GM10248 (cell line): ENCODE results near the gene SETD6.

Source experiments
- CTCF ChIA-PET: fragments of 300-600 bp; sonication (Branson Sonifier 250); formaldehyde crosslinking; extraction: SDS; loops from one replicate; lab custom pipeline; 2021; ENCODE audit warnings: antibody characterized with exemption; lab: Yijun Ruan, JAX
- POLR2A ChIA-PET: fragments of 350-650 bp; sonication (Branson Sonifier 250); formaldehyde crosslinking; extraction: SDS; loops from one replicate; lab custom pipeline; 2020; ENCODE audit warnings: antibody characterized with exemption; lab: Yijun Ruan, JAX
- DNase-seq: peaks from one replicate; pipeline ENCODE4 v3.0.0; 2012; ENCODE audit errors: extremely low spot score
- TF ChIP-seq, protein P1 (sequence below): IDR thresholded peaks from 2 replicates; pipeline ENCODE4 v1.5.1; 2012; ENCODE audit warnings: mild to moderate bottlenecking, low read depth; ENCODE audit errors: extremely low read depth, missing control alignments, control extremely low read depth

Gene SETD6

DNA sequence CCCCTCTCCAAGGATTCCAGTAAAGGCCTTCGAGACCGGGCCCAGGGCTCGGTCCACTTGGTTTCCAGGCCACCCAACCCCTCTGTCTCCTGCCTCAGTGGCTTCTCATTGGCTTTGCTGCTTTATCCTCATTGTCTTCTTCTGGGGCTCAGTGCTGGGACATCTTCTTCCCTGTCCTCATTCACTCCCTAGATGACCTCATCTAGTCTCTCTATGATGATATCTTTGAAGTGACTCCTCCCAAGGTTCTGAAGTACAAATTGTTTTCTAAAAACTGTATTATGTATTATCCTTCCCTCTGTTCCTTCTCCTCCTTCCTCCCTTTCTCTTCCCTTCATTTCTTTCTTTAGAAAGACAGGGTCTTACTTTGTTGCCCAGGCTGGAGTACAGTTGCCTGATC lies 42.5 kb upstream of the SETD6 start:
- POLR2A ChIA-PET: no interaction called here
- CTCF ChIA-PET: interaction anchor here (1.4 to 3.4 kb wide), 9 partner anchors 13 to 188 kb away, joined by 3 to 15 read pairs (median 7); no protein-coding TSS in a partner anchor
- no peak for DNase-seq

DNA sequence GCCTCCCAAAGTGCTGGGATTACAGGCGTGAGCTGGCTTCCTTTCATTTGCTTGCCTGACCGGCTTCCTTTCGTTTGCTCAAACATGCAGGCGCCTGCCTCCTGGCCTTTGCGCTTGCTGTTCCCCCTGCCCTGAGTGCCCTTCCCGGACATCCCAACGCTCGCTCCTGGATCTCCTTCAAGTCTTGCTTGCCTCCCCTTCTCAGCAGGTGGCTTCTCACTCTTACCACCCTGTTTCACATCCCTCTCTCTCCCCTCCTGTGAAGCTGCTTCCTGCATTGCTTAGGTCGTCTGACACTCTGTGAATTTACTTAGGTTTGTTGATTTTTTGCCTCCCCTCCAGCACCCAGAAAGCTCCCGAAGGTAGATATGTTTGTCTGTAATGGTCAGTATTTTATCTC lies 41.0 kb upstream of the SETD6 start:
- DNase-seq: no peak
- POLR2A ChIA-PET: no interaction called here
- TF ChIP-seq, protein P1, sequence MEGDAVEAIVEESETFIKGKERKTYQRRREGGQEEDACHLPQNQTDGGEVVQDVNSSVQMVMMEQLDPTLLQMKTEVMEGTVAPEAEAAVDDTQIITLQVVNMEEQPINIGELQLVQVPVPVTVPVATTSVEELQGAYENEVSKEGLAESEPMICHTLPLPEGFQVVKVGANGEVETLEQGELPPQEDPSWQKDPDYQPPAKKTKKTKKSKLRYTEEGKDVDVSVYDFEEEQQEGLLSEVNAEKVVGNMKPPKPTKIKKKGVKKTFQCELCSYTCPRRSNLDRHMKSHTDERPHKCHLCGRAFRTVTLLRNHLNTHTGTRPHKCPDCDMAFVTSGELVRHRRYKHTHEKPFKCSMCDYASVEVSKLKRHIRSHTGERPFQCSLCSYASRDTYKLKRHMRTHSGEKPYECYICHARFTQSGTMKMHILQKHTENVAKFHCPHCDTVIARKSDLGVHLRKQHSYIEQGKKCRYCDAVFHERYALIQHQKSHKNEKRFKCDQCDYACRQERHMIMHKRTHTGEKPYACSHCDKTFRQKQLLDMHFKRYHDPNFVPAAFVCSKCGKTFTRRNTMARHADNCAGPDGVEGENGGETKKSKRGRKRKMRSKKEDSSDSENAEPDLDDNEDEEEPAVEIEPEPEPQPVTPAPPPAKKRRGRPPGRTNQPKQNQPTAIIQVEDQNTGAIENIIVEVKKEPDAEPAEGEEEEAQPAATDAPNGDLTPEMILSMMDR: no peak
- CTCF ChIA-PET: interaction anchor here (0.7 to 3.4 kb wide), 4 partner anchors 14 to 187 kb away, joined by 3 to 15 read pairs (median 8); no protein-coding TSS in a partner anchor

More for the DNA sequence above, 42.5 kb upstream of the SETD6 start:
- TF ChIP-seq, protein P1: no peak

DNA sequence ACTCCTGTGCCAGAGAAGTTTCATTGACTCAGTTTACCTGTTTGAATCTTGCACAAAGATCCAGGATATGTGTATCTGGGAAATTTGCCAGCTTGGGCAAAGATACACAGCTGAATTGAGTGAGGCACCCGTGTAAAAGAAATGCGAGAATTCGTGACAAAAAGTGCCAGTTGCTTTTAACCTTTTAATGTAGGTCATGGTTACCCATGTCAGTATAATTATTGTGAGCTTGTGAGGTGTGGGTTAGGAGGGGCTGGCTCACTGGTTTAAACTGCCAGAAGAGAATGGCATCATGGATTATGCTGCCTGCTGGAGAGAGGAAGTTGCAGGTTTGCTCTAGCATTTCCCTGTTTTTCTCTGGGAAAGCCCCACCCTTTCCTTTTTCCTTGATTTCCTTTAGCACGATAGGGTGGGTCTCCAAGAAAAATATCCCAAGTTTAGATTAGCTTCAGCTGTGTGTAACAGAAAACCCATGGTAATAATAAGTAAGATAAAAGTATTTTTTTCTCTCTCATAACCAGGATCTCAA lies 40.2 kb upstream of the SETD6 start:
- ChIA-PET CTCF (interaction anchor here (1.5 to 3.4 kb wide), 2 partner anchors 13 to 139 kb away, joined by 4 to 15 read pairs; no protein-coding TSS in a partner anchor), POLR2A (no interaction called here)
- DNase-seq: no peak
- TF ChIP-seq, protein P1: no peak

DNA sequence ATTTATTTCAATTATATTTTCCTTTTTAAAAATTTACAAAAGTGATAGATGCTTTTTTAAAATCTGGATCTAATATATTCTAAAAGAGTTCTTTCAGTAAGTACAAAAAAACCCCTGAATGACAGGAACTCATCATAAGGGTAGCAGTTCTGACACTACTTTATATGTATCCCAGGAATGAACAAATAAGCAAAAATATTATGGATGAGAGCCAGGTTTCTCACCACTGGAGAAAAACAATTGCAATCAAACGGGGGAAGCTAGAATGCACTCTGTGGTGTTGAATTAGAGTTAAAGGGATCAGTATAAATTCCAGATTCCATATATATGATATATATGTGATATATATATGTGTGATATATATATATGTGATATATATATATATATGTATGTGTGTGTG lies 38.5 kb upstream of the SETD6 start:
- DNase-seq: no peak
- ChIA-PET POLR2A (no interaction called here), CTCF (interaction anchor here (0.8 to 1.5 kb wide), 2 partner anchors 17 to 140 kb away, joined by 3 to 4 read pairs; no protein-coding TSS in a partner anchor)
- TF ChIP-seq, protein P1: no peak

DNA sequence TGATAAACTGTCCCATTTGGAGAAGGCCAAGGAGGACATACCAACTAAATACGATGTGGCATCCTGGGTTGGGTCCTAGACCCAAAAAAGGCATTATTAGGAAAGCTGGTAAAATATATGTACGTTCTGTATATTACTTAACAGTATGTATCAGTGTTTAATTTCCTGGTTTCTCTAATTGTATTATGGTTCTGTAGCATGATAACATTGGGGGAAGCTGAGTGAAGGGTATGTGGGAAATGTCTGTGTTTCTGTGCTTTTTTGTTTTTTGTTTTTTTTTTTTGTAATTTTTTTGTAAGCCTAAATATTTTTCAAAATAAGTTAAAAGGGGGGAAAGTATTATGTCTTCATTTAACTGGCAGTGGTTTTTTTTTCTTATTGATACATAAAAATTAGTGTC lies 36.9 kb upstream of the SETD6 start:
- no peak for DNase-seq
- ChIA-PET CTCF (interaction anchor here (0.7 kb wide), 1 partner anchor 183 kb away, joined by 3 read pairs; no protein-coding TSS in a partner anchor), POLR2A (no interaction called here)
- TF ChIP-seq, protein P1: no peak

DNA sequence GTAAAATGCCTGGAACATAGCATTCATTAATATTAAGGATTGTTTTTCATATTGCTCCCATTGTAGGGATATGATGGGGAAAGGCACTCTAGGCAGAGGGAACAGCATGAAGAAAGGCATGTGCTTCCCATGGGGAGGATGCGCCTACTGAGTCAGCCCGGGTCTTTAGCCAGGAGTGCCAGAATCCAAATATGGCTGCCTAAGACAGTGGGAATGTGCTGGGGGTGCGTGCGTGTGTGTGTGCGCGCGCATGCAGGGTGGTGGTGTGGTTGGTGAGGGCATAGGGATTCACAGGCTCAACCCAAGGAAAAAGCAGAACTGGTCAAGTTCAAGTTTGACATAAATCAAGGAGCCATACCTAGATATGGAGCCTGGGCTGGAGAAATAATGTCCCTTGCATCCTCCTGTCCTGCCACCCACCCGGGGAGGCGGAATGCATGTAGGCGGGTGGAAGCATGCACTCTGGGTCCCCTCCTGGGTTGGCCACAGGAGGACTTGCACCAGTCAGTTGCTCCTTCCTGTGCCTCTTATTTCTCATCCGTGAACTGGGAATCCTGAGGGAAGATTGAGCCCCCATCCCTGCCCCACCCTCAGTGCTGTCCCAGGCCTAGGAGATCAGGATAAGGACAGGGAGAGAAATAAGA lies 34.0 kb upstream of the SETD6 start:
- ChIA-PET POLR2A (no interaction called here), CTCF (interaction anchor here (1.0 kb wide), 1 partner anchor 144 kb away, joined by 3 read pairs; no protein-coding TSS in a partner anchor)
- TF ChIP-seq, protein P1: no peak
- no peak for DNase-seq
